ENCODE results near the gene NUDT3. TPM values are rescaled to one million over a fixed set of nuclear protein-coding genes. Genes with fewer than 3 reads are reported as not detected.

Gene NUDT3
- total and polyA plus RNA-seq, 8 donors: 8.7 to 34.0 (median 13.1) TPM

- Histone ChIP-seq H3K9me3 (no peaks in the 10 kb centered on the region), H3K36me3 (no peaks in the 10 kb centered on the region), H3K4me3 (no peak overlapping the region), H3K27ac (no peak overlapping the region), H3K27me3 (no peaks in the 10 kb centered on the region), H3K4me1 (peaks cover 28 to 69% (median 47%) of the 10 kb centered on the region in 4 donors)
- 73 to 86% (median 82%) methylated on average over 4 of the region's 4 CpGs for WGBS, 5 donors
- DNase-seq: no peak
- intact Hi-C loops (cut with DNase I; ENCODE audit: low total_unique reads): no loop called here
- no peak for TF ChIP-seq CTCF (IDR thresholded peaks at IDR 0.05)
- TF ChIP-seq POLR2AphosphoS5 (IDR thresholded peaks at IDR 0.05): peak in 1 of 3 donors; percentile 37
- TF ChIP-seq EP300 (IDR thresholded peaks at IDR 0.05): no peak
- no peak for TF ChIP-seq POLR2A (IDR thresholded peaks at IDR 0.05)
Measured at GRCh38 chr6:34386316-34387137, 5.9 kb downstream of the NUDT3 start.

GRCh38 chr6:34385793-34386195 lies 6.7 kb downstream of the NUDT3 start:
- no peaks in the 10 kb centered on the region for H3K36me3 ChIP-seq
- H3K4me3 ChIP-seq: no peak overlapping the region
- intact Hi-C loops (cut with DNase I; ENCODE audit: low total_unique reads): no loop called here
- H3K27me3 ChIP-seq: no peaks in the 10 kb centered on the region
- H3K4me1 ChIP-seq: peaks cover 20 to 61% (median 41%) of the 10 kb centered on the region in 4 donors
- 82 to 96% (median 94%) methylated on average over 3 of the region's 3 CpGs for WGBS, 5 donors
- H3K27ac ChIP-seq: no peak overlapping the region
- DNase-seq: no peak
- TF ChIP-seq POLR2A (IDR thresholded peaks at IDR 0.05): no peak
- TF ChIP-seq EP300 (IDR thresholded peaks at IDR 0.05): no peak
- no peak for TF ChIP-seq POLR2AphosphoS5 (IDR thresholded peaks at IDR 0.05)
- no peak for TF ChIP-seq CTCF (IDR thresholded peaks at IDR 0.05)
- no peaks in the 10 kb centered on the region for H3K9me3 ChIP-seq

- H3K36me3 ChIP-seq: peaks cover 0 to 3% (median 0%) of the 10 kb centered on the region in 4 donors
- no peak for DNase-seq
- TF ChIP-seq EP300 (IDR thresholded peaks at IDR 0.05) (no peak), POLR2AphosphoS5 (IDR thresholded peaks at IDR 0.05) (no peak), POLR2A (IDR thresholded peaks at IDR 0.05) (no peak), CTCF (IDR thresholded peaks at IDR 0.05) (no peak)
- H3K9me3 ChIP-seq: no peaks in the 10 kb centered on the region
- peak overlapping the region in 3 of 5 donors; percentile 39 to 65 (median 57) for H3K27ac ChIP-seq
- H3K4me1 ChIP-seq: peaks cover 15 to 51% (median 32%) of the 10 kb centered on the region in 4 donors
- 81 to 87% (median 81%) methylated on average over 5 of the region's 5 CpGs for WGBS, 5 donors
- intact Hi-C loops (cut with DNase I; ENCODE audit: low total_unique reads): no loop called here
- no peaks in the 10 kb centered on the region for H3K27me3 ChIP-seq
- no peak overlapping the region for H3K4me3 ChIP-seq
Measured at GRCh38 chr6:34384321-34385153, 7.9 kb downstream of the NUDT3 start.

GRCh38 chr6:34383656-34384320 lies 8.7 kb downstream of the NUDT3 start:
- no peak for DNase-seq
- intact Hi-C loops (cut with DNase I; ENCODE audit: low total_unique reads): no loop called here
- WGBS, 5 donors: 68 to 82% (median 68%) methylated on average over 6 of the region's 6 CpGs
- H3K27ac ChIP-seq: peak overlapping the region in 4 of 5 donors; percentile 26 to 65 (median 48)
- no peaks in the 10 kb centered on the region for H3K9me3 ChIP-seq
- no peaks in the 10 kb centered on the region for H3K27me3 ChIP-seq
- TF ChIP-seq EP300 (IDR thresholded peaks at IDR 0.05) (no peak), POLR2A (IDR thresholded peaks at IDR 0.05) (no peak), CTCF (IDR thresholded peaks at IDR 0.05) (no peak), POLR2AphosphoS5 (IDR thresholded peaks at IDR 0.05) (no peak)
- H3K4me1 ChIP-seq: peaks cover 15 to 43% (median 29%) of the 10 kb centered on the region in 4 donors
- H3K36me3 ChIP-seq: peaks cover 0 to 6% (median 0%) of the 10 kb centered on the region in 4 donors
- no peak overlapping the region for H3K4me3 ChIP-seq
